Loucy (cell line): ENCODE results near the gene ZNG1A.
"Not testable (repeated sequence)": the region's sequence is repeated elsewhere in the genome, so short reads cannot be mapped to it uniquely, and the experiment has no call there.

ENCODE experiments used
- H2AFZ ChIP-seq: fragments of 200-600 bp; sonication (generic); 2 replicates; pipeline ENCODE4 v1.6.0; 2016; ENCODE audit warnings: antibody characterized with exemption, mild to moderate bottlenecking, low read length, moderate library complexity
- H3F3A ChIP-seq: fragments of 200-600 bp; 2 replicates; pipeline ENCODE4 v1.6.0; 2016; ENCODE audit warnings: antibody characterized with exemption, low read depth, mild to moderate bottlenecking
- H3K27me3 ChIP-seq: fragments of 200-600 bp; sonication (generic); 2 replicates; pipeline ENCODE4 v1.6.1; 2014; ENCODE audit warnings: low read length, mild to moderate bottlenecking; ENCODE audit not compliant: insufficient read depth, poor library complexity, severe bottlenecking
- H3K36me3 ChIP-seq: fragments of 200-600 bp; sonication (generic); 2 replicates; pipeline ENCODE4 v1.6.1; 2016; ENCODE audit warnings: low read length; ENCODE audit not compliant: insufficient read depth
- H3K4me1 ChIP-seq: fragments of 200-600 bp; sonication (generic); 2 replicates; pipeline ENCODE4 v1.5.1; 2014; ENCODE audit warnings: low read length, mild to moderate bottlenecking; ENCODE audit not compliant: insufficient read depth, poor library complexity, severe bottlenecking
- H3K4me2 ChIP-seq: fragments of 200-600 bp; sonication (generic); 2 replicates; pipeline ENCODE4 v1.6.0; 2014; ENCODE audit warnings: antibody characterized with exemption, low read length, low read depth, mild to moderate bottlenecking; ENCODE audit not compliant: poor library complexity, severe bottlenecking
- H3K4me3 ChIP-seq: fragments of 200-600 bp; sonication (generic); 2 replicates; pipeline ENCODE4 v1.5.1; 2014; ENCODE audit warnings: low read length, mild to moderate bottlenecking, mixed read lengths; ENCODE audit not compliant: poor library complexity, severe bottlenecking
- H3K79me2 ChIP-seq: fragments of 200-600 bp; sonication (generic); 2 replicates; pipeline ENCODE4 v1.6.1; 2014; ENCODE audit warnings: low read length; ENCODE audit not compliant: insufficient read depth
- H3K9ac ChIP-seq: fragments of 200-600 bp; sonication (generic); 2 replicates; pipeline ENCODE4 v1.6.0; 2014; ENCODE audit warnings: mild to moderate bottlenecking, low read depth, low read length, moderate library complexity; ENCODE audit not compliant: poor library complexity, severe bottlenecking
- H3K9me2 ChIP-seq: fragments of 200-600 bp; sonication (generic); replicated peaks from 2 replicates; pipeline ENCODE4 v1.6.1; 2016; ENCODE audit warnings: low read depth, low read length, mixed read lengths
- H3K9me3 ChIP-seq: fragments of 200-600 bp; sonication (generic); 2 replicates; pipeline ENCODE4 v1.6.1; 2014; ENCODE audit warnings: mild to moderate bottlenecking, antibody characterized with exemption, low read length, low read depth; ENCODE audit not compliant: insufficient read depth
- H4K20me1 ChIP-seq: fragments of 200-600 bp; sonication (generic); 2 replicates; pipeline ENCODE4 v1.6.0; 2014; ENCODE audit warnings: antibody characterized with exemption, low read length, mild to moderate bottlenecking; ENCODE audit not compliant: insufficient read depth, poor library complexity, severe bottlenecking
- CTCF ChIP-seq: fragments of 200-600 bp; sonication (generic); conservative IDR thresholded peaks from 2 replicates; pipeline ENCODE4 v1.5.1; 2014; ENCODE audit warnings: mild to moderate bottlenecking, antibody characterized with exemption, low read length
- EZH2phosphoT487 ChIP-seq: fragments of 200-600 bp; IDR thresholded peaks from 2 replicates; pipeline ENCODE4 v1.6.1; 2018; ENCODE audit warnings: antibody characterized with exemption, mild to moderate bottlenecking, moderate library complexity, borderline replicate concordance

The ZNG1A gene

GRCh38 chr9:211036-211435, 32.2 kb upstream of the ZNG1A start:
- peaks cover 13% of the 10 kb centered on the region for H3K79me2 ChIP-seq
- peaks cover 12% of the 10 kb centered on the region for H3K4me1 ChIP-seq
- H4K20me1 ChIP-seq: no peaks in the 10 kb centered on the region
- no peak overlapping the region for H3K9ac ChIP-seq
- TF ChIP-seq EZH2phosphoT487: no peak
- TF ChIP-seq CTCF: no peak
- H2AFZ ChIP-seq: peak overlapping the region; percentile 41; the same call in 1 of the 2 replicates
- peaks cover 9% of the 10 kb centered on the region; the same call in 1 of the 2 replicates for H3F3A ChIP-seq
- H3K9me3 ChIP-seq: no peaks in the 10 kb centered on the region
- no peaks in the 10 kb centered on the region for H3K27me3 ChIP-seq
- H3K4me3 ChIP-seq: no peak overlapping the region
- no peaks in the 10 kb centered on the region; the same call in 1 of the 2 replicates for H3K9me2 ChIP-seq
- H3K36me3 ChIP-seq: no peaks in the 10 kb centered on the region
- H3K4me2 ChIP-seq: no peak overlapping the region

- H3K9ac ChIP-seq: no peak overlapping the region
- H4K20me1 ChIP-seq: no peaks in the 10 kb centered on the region
- peaks cover 4% of the 10 kb centered on the region for H3K4me1 ChIP-seq
- peaks cover 9% of the 10 kb centered on the region; the same call in 1 of the 2 replicates for H3F3A ChIP-seq
- H3K9me3 ChIP-seq: no peaks in the 10 kb centered on the region
- no peaks in the 10 kb centered on the region for H3K36me3 ChIP-seq
- H3K79me2 ChIP-seq: peaks cover 4% of the 10 kb centered on the region; the same call in 1 of the 2 replicates
- no peaks in the 10 kb centered on the region; the same call in 1 of the 2 replicates for H3K9me2 ChIP-seq
- H3K27me3 ChIP-seq: no peaks in the 10 kb centered on the region
- TF ChIP-seq EZH2phosphoT487 (no peak), CTCF (no peak)
- H3K4me2 ChIP-seq: no peak overlapping the region
- no peak overlapping the region for H2AFZ ChIP-seq
- H3K4me3 ChIP-seq: no peak overlapping the region
These were observed 30.4 kb upstream of the ZNG1A start for GRCh38 chr9:209143-209758.

- Histone ChIP-seq H3K9ac (no peak overlapping the region), H3K79me2 (no peaks in the 10 kb centered on the region), H3F3A (no peaks in the 10 kb centered on the region), H3K4me2 (no peak overlapping the region), H2AFZ (no peak overlapping the region), H3K4me1 (no peaks in the 10 kb centered on the region), H3K36me3 (no peaks in the 10 kb centered on the region), H3K9me2 (no peaks in the 10 kb centered on the region; the same call in 1 of the 2 replicates), H3K9me3 (no peaks in the 10 kb centered on the region), H4K20me1 (no peaks in the 10 kb centered on the region), H3K27me3 (no peaks in the 10 kb centered on the region), H3K4me3 (no peak overlapping the region)
- TF ChIP-seq CTCF (no peak), EZH2phosphoT487 (no peak)
These were observed 27.6 kb upstream of the ZNG1A start for GRCh38 chr9:206481-206880.

- not testable (repeated sequence) for H3K4me1 ChIP-seq, H3K9ac ChIP-seq, H3K9me2 ChIP-seq, H2AFZ ChIP-seq, H3K9me3 ChIP-seq, H3K4me3 ChIP-seq, H4K20me1 ChIP-seq, H3K79me2 ChIP-seq, H3K27me3 ChIP-seq, H3K36me3 ChIP-seq, H3F3A ChIP-seq, H3K4me2 ChIP-seq
These were observed 20.7 kb upstream of the ZNG1A start for GRCh38 chr9:199601-200000.

- H3K9ac ChIP-seq, H2AFZ ChIP-seq, H3K9me3 ChIP-seq, H3K4me1 ChIP-seq, H3K36me3 ChIP-seq, H3F3A ChIP-seq, H3K79me2 ChIP-seq, H4K20me1 ChIP-seq, H3K27me3 ChIP-seq, H3K9me2 ChIP-seq: not testable (repeated sequence)
- Histone ChIP-seq H3K4me3 (peak overlapping the region; percentile 57), H3K4me2 (peak overlapping the region; percentile 50)
These were observed 573 bp downstream of the ZNG1A start for GRCh38 chr9:178140-178825.
